ENCODE data around the gene RCOR2. TPM values are rescaled to one million over a fixed set of nuclear protein-coding genes. Genes with fewer than 3 reads are reported as not detected.

The RCOR2 gene
- total RNA-seq, 4 donors from 2014 or later = 0.16 to 0.74 (median 0.58) TPM; not detected in 1

DNA sequence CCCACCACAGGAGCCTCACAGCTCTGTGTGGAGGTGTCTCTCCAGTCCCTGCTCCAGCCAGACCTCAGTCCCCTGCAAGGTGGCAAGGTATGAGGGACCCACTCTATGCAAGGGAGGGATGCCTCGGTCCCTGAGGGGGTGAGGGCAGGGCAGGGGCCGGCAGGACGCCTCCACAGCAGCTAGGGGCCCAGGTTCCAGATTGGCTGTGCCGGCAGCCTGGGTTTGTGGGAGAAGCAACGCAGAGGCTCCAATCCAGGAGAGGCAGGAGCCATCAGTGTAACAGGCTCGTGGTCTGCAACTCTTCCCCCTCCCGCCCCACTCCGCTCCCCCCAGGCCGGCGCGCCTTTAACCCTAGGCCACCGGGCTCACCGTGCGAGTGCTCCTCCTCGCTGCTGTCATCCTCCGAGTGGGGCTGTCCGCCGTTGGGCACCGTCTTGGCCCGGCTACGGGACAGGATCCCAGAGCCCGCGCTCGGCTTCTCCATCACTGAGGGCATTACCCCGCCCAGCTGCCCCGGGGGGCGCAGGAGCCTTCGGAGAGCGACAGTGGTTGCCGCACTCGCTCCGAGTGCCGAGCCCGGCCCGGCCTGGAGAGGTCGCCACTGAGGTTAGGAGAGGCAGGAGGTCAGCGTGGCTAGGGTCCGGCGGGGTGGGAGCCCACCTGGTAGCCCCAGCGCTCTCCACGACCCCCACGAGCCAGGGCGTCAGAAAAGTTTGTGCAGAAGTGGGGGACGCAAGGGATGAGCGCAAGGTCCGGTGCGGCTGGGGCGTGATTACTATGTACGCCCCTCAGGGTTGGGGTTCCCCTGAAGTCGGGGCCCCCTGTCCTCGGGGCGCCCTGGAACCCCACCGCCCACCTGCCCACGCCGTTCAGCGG, 765 bp downstream of the RCOR2 start:
- Histone ChIP-seq H3K36me3 (peaks cover 0 to under 1% of the 10 kb centered on the region in 2 donors), H3K27ac (peak overlapping the region in 3 of 4 donors; percentile 48 to 88 (median 84)), H3K9me3 (no peaks in the 10 kb centered on the region), H3K4me3 (peak overlapping the region; percentile 30 to 54), H3K4me1 (peaks cover 0 to 60% (median 40%) of the 10 kb centered on the region in 3 donors), H3K27me3 (no peaks in the 10 kb centered on the region)
- no peak for ATAC-seq
- TF ChIP-seq, protein P1, sequence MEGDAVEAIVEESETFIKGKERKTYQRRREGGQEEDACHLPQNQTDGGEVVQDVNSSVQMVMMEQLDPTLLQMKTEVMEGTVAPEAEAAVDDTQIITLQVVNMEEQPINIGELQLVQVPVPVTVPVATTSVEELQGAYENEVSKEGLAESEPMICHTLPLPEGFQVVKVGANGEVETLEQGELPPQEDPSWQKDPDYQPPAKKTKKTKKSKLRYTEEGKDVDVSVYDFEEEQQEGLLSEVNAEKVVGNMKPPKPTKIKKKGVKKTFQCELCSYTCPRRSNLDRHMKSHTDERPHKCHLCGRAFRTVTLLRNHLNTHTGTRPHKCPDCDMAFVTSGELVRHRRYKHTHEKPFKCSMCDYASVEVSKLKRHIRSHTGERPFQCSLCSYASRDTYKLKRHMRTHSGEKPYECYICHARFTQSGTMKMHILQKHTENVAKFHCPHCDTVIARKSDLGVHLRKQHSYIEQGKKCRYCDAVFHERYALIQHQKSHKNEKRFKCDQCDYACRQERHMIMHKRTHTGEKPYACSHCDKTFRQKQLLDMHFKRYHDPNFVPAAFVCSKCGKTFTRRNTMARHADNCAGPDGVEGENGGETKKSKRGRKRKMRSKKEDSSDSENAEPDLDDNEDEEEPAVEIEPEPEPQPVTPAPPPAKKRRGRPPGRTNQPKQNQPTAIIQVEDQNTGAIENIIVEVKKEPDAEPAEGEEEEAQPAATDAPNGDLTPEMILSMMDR (IDR thresholded peaks at IDR 0.05) = peak in 3 of 4 experiments; percentile 43 to 73 (median 50)
- TF ChIP-seq POLR2A (IDR thresholded peaks at IDR 0.05) = no peak
- TF ChIP-seq POLR2AphosphoS5 (IDR thresholded peaks at IDR 0.05) = no peak
- WGBS, 2 donors (ENCODE audit: low coverage in 1 of 2) = no CpG with 5 or more reads among the region's 56 CpGs

DNA sequence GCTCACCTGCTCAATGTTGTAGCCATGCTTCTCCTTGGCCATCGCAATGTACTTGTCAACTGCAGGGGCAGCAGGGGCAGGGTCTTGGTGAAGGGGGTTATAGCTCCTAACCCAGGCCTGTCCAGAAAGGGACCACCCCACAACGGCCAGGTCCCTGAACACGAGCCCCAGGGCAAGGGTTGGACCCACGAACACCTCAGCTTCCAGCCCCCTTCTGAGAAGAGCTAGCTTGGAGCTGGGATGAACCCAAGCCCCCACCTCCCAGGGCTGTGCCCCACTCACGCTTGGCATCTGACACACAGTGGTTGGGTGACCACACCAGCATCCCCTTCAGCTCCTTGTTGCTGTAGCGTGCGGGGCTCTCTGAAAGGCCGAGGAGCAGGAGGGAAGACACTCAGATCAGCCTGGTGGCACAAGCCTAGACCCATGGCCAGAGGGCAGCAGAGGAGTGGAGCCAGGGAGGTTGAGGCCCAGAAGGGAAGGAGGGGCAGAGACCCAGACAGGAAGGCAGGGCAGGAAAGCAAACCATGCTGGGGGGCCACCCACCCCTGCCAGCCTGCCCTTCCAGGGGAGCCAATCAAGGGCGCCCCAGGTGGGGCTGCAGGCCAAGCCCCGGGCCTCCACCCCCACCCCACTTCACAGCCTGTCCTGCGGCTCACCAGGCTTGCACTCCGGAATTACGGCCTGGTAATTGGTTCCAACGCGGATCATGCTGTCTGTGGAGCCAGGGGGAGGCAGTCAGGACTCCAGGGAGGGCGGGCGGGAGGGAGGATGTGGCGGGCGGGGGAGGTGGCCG, 1.9 kb downstream of the RCOR2 start:
- Histone ChIP-seq H3K27ac (peak overlapping the region in 1 of 4 donors; percentile 48), H3K9me3 (no peaks in the 10 kb centered on the region), H3K4me1 (peaks cover 0 to 62% (median 40%) of the 10 kb centered on the region in 3 donors), H3K36me3 (peaks cover 0 to 11% of the 10 kb centered on the region in 2 donors), H3K27me3 (no peaks in the 10 kb centered on the region), H3K4me3 (no peak overlapping the region)
- TF ChIP-seq EP300 (IDR thresholded peaks at IDR 0.05) (no peak), POLR2AphosphoS5 (IDR thresholded peaks at IDR 0.05) (no peak), POLR2A (IDR thresholded peaks at IDR 0.05) (no peak)
- TF ChIP-seq, protein P1 (IDR thresholded peaks at IDR 0.05) = no peak
- no peak for ATAC-seq
- 80% methylated on average over 1 of the region's 20 CpGs; no CpG with 5 or more reads in 1 of the 2 donors for WGBS, 2 donors (ENCODE audit: low coverage in 1 of 2)

DNA sequence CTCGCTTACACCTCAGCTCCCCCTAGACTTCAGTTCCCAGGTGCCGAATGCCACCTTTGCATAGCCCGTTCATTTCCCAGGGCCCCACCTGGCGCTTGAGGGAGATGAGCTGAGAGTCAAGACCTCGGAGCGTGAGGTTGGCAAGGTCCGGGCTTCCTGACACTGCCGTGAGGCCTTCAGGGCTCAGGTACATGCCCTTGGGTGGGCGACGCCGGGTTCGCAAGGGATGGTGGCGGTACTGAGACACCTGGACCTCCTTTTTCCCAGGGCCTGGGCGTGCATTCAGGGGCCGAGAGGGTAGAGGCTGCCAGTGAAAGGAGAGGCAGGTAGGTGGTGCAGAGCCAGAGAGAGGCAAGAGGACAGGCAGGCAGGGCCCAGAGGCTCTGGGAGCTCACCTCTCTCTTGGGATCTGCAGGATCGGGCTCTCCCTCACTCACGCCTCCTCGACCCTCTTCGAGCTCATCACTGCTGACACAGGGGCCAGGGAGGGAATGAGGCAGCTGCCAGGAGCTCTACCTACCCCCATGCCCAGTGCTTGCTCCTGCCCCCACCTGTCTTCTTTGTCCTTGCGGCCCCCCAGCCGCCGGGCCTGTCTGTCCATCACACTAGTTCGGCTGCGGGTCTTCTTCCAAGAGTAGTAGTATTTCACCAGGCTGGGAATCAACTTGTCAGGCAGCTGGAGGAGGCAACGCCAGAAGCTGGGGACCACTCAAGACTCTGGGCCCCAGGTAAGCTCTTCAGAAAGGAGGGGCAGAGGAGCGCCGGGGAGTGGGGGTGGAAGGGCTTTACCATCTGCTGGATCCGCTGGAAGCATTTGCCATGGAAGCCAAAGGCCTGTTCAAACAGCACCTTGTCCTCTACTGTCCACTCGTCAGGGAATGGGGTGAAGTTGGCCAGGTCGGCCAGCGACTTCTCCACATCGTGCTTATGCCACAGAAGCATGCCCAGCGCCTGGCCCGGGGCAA, 2.8 kb downstream of the RCOR2 start:
- Histone ChIP-seq H3K4me1 (peaks cover 0 to 62% (median 31%) of the 10 kb centered on the region in 3 donors), H3K9me3 (no peaks in the 10 kb centered on the region), H3K36me3 (peaks cover 0 to 21% of the 10 kb centered on the region in 2 donors), H3K27me3 (no peaks in the 10 kb centered on the region), H3K27ac (no peak overlapping the region), H3K4me3 (no peak overlapping the region)
- ATAC-seq = no peak
- TF ChIP-seq EP300 (IDR thresholded peaks at IDR 0.05) (no peak), POLR2AphosphoS5 (IDR thresholded peaks at IDR 0.05) (no peak), POLR2A (IDR thresholded peaks at IDR 0.05) (no peak)
- TF ChIP-seq, protein P1 (IDR thresholded peaks at IDR 0.05) = no peak
- 89 to 90% methylated on average over 9 to 11 of the region's 34 CpGs for WGBS, 2 donors (ENCODE audit: low coverage in 1 of 2)

DNA sequence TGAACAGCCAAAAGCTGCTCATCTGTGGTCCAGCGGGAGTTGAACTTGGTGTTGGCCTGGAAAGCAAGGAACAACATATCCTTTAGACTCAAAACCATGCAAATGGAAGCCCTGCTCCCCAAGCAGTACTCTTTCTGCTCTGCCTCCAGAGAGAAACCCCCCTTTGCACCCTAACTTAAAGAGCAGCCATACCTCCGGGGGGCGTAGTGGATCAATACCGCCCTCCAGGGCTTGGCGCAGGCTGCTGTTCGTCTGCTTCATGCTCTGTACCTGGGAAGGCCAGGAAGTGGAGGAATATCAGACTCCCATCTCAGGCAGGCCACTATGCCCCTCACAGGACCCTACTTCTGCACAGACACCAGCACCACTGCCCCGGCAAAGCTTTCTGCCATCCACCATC, 4.3 kb downstream of the RCOR2 start:
- no peaks in the 10 kb centered on the region for H3K27me3 ChIP-seq
- H3K4me1 ChIP-seq = peaks cover 0 to 62% (median 30%) of the 10 kb centered on the region in 3 donors
- H3K27ac ChIP-seq = no peak overlapping the region
- 72 to 80% methylated on average over 1 to 6 of the region's 7 CpGs for WGBS, 2 donors (ENCODE audit: low coverage in 1 of 2)
- H3K36me3 ChIP-seq = peaks cover 0 to 35% of the 10 kb centered on the region in 2 donors
- H3K4me3 ChIP-seq = no peak overlapping the region
- H3K9me3 ChIP-seq = no peaks in the 10 kb centered on the region
- TF ChIP-seq POLR2AphosphoS5 (IDR thresholded peaks at IDR 0.05) = no peak
- TF ChIP-seq, protein P1 (IDR thresholded peaks at IDR 0.05) = no peak
- no peak for TF ChIP-seq POLR2A (IDR thresholded peaks at IDR 0.05)
- no peak for TF ChIP-seq EP300 (IDR thresholded peaks at IDR 0.05)
- ATAC-seq = no peak

Data from gastroesophageal sphincter (tissue), 4 donors.